C4-2B (cell line): Measurements from ENCODE around the gene B4GALNT1.
"Not testable (repeated sequence)": the region's sequence is repeated elsewhere in the genome, so short reads cannot be mapped to it uniquely, and the experiment has no call there.

Experiments
- H3K27ac ChIP-seq: fragments of 450-650 bp; 2 replicates; pipeline ENCODE4 v1.5.1; 2017
- ZFX ChIP-seq: fragments of 450-650 bp; IDR thresholded peaks from 2 replicates; pipeline ENCODE4 v1.6.1; 2017
- TF ChIP-seq, protein P1 (sequence below): fragments of 450-650 bp; conservative IDR thresholded peaks from 2 replicates; pipeline ENCODE4 v1.5.1; 2017; ENCODE audit warnings: mild to moderate bottlenecking

Gene B4GALNT1

DNA sequence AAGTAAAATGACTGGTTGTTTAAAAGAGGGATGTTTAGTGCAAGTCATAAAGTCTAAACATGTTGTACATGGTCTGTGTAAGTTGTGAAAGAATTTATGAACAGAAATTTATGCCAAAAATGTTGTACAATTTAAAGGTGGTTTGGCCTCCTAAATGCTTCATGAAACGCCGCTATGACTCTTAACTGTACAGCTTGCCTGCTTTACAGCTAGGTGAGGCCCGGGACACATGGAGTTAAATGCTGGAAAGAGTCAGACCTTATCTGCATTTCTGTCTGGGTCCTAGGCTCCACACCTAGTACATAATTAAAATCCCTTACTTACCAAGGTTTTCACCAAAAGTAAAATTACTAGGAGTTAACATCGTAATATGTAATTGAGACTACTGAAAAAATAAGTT lies 28.4 kb upstream of the B4GALNT1 start:
- no peak overlapping the region for H3K27ac ChIP-seq
- TF ChIP-seq, protein P1, sequence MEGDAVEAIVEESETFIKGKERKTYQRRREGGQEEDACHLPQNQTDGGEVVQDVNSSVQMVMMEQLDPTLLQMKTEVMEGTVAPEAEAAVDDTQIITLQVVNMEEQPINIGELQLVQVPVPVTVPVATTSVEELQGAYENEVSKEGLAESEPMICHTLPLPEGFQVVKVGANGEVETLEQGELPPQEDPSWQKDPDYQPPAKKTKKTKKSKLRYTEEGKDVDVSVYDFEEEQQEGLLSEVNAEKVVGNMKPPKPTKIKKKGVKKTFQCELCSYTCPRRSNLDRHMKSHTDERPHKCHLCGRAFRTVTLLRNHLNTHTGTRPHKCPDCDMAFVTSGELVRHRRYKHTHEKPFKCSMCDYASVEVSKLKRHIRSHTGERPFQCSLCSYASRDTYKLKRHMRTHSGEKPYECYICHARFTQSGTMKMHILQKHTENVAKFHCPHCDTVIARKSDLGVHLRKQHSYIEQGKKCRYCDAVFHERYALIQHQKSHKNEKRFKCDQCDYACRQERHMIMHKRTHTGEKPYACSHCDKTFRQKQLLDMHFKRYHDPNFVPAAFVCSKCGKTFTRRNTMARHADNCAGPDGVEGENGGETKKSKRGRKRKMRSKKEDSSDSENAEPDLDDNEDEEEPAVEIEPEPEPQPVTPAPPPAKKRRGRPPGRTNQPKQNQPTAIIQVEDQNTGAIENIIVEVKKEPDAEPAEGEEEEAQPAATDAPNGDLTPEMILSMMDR = no peak
- no peak for TF ChIP-seq ZFX

DNA sequence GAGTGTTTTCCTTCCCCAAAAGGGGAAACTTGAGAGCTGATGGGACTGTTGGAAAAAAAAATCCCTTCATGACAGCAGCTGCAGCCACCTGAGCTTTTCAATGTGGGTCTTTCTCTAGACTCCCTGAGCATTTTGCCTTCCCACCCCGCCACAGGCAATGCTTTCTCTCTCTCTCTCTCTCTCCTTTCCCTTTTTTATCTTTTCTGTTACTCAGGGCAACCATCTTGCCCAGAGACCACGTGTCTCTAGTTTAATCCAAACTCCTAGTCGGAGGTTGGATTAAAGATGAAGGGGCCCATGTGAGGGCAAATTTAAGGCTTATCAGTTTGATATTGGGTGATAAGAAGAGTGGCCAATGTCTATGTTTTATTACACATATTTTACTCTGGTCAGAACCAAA lies 25.9 kb upstream of the B4GALNT1 start:
- TF ChIP-seq ZFX = no peak
- TF ChIP-seq, protein P1 = no peak
- H3K27ac ChIP-seq = no peak overlapping the region

DNA sequence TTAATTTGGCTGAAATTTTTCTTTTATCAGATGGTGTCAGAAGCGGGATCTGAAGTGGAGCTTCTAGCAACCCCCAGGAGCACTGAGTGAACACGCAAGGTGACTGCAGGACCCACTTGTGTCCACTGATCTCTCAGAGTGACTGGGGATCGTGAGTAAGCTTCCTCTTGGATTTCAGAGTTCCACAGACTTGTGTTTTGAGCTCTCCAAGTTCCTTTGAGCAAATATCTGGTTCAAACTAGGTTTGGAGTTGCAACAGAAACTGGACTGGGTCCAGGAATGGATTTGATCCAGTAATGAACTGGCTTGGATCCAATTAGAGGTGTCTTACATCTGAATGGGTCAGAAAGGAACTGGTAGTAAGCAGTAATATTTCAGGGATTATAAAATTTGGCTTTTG lies 24.7 kb upstream of the B4GALNT1 start:
- TF ChIP-seq ZFX = no peak
- TF ChIP-seq, protein P1 = no peak
- H3K27ac ChIP-seq = peak overlapping the region; percentile 24; the same call in 1 of the 2 replicates

GRCh38 chr12:57656408-57656807 lies 23.4 kb upstream of the B4GALNT1 start:
- not testable (repeated sequence) for H3K27ac ChIP-seq

DNA sequence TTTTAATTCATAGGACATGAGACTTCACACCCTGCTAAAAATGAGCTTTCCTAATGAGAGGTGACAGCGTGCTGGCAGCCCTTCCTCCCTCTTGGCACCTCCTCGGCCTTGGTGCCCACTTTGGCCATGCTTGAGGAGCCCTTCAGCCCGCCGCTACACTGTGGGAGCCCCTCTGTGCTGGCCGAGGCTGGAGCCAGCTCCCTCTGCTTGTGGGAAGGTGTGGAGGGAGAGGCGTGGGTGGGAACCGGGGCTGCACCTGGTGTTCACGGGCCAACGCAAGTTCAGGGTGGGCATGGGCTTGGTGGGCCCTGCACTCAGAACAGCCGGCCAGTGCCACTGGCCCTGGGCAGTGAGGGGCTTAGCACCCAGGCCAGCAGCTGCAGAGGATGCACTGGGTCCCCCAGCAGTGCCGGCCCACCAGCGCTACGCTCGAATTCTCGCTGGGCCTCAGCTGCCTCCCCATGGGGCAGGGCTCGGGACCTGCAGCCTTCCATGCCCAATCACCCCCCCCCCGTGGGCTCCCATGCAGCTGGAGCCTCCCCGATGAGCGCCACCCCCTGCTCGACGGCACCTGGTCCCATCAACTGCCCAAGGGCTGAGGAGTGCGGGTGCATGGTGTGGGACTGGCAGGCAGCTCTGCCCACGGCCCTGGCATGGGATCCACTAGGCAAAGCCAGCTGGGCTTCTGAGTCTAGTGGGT lies 22.7 kb upstream of the B4GALNT1 start:
- TF ChIP-seq, protein P1 = no peak
- TF ChIP-seq ZFX = no peak
- H3K27ac ChIP-seq = no peak overlapping the region

- TF ChIP-seq ZFX = no peak
- TF ChIP-seq, protein P1 = no peak
- no peak overlapping the region for H3K27ac ChIP-seq
Observed at GRCh38 chr12:57654042-57654441, 21.0 kb upstream of the B4GALNT1 start.

GRCh38 chr12:57646659-57647049 lies 13.7 kb upstream of the B4GALNT1 start:
- not testable (repeated sequence) for H3K27ac ChIP-seq

DNA sequence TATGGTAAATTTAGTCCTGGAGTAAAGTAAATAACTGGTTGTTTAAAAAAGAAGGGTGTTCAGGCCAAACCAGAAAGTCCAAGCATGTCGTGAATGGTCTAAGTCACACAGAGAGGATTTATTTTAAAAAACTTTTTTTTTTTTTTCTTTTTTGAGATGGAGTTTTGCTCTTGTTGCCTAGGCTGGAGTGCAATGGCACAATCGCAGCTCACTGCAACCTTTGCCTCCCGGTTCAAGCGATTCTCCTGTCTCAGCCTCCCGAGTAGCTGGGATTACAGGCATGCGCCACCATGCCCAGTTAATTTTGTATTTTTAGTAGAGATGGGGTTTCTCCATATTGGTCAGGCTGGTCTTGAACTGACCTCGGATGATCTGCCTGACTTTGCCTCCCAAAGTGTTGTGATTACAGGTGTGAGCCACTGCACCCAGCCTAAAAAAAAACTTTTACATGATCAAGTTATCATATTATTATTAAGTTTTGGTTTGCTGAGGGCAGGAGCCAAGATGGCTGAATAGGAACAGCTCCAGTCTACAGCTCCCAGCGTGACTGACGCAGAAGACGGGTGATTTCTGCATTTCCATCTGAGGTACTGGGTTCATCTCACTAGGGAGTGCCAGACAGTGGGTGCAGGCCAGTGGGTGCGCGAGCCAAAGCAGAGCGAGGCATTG lies 13.1 kb upstream of the B4GALNT1 start:
- H3K27ac ChIP-seq = not testable (repeated sequence)
